Right ventricle myocardium superior (tissue), 1 donor: ENCODE measurements around the gene UCP2. TPM values are rescaled to one million over a fixed set of nuclear protein-coding genes. Genes with fewer than 3 reads are reported as not detected.

Experiments used
- ATAC-seq: fragments of 200-7000 bp; cut with Tn5 transposase; one replicate; pipeline ENCODE4 v1.9.1; 2020; ENCODE audit warnings: mild to moderate bottlenecking; ENCODE audit not compliant: poor library complexity
- DNase-seq: peaks from one replicate; pipeline ENCODE4 v3.0.0-alpha.2; 2020
- intact Hi-C: fragments of 100-400 bp; cut with DNase I; formaldehyde crosslinking; loops from one replicate; pipeline ENCODE4 v1.11.2; 2022
- long read RNA-seq: library from polyadenylated mRNA; unstranded; transcript quantifications from one replicate; pipeline ENCODE4 v2.0.0, GENCODE V29; 2021
- total RNA-seq: library from RNA; stranded (reverse); fragmentation: NEBNext Ultra II Directional; extraction: Animal tissue kit (Norgen Biotek cat#: 25700); gene quantifications from one replicate; pipeline ENCODE4 v1.2.1, GENCODE V29; 2021
- donor health status: DM: no; HTN: yes; CAD: no; lungs with severe emphysema.

The UCP2 gene
- 25.8 TPM for total RNA-seq
- long read RNA-seq, transcript UCP2-201 (8 exons, 2,113 nt), result major isoform, 37 of 39 reads
- long read RNA-seq, partial matches to known transcripts, result 0 of 39 reads
- long read RNA-seq, other reads (novel, unspliced or antisense), result 2 of 39 reads

GRCh38 chr11:73982595-73982989 lies at the start of gene UCP2:
TSS of gene UCP2 (minus strand) at chr11:73982843. CDS start at chr11:73978378, 4,465 bp downstream.
- intact Hi-C loops, result no loop called here
- ATAC-seq (peak; percentile 94), DNase-seq (peak; percentile 94)

GRCh38 chr11:74030723-74031676 lies 48.4 kb upstream of the UCP2 start:
- intact Hi-C loops, result no loop called here
- DNase-seq, result no peak
- peak; percentile 36 for ATAC-seq

- no peak for DNase-seq
- intact Hi-C loops, result loop anchor here (10.0 kb wide), 1 partner anchor 61 kb away; no protein-coding TSS in a partner anchor
- no peak for ATAC-seq
Observed at GRCh38 chr11:74025467-74026166, 43.0 kb upstream of the UCP2 start.

- peak; percentile 86 for DNase-seq
- ATAC-seq, result peak; percentile 39
- intact Hi-C loops, result loop anchor here (10.0 kb wide), 1 partner anchor 60 kb away; no protein-coding TSS in a partner anchor
Observed at GRCh38 chr11:74024261-74025029, 41.8 kb upstream of the UCP2 start.

GRCh38 chr11:74023276-74023675 lies 40.6 kb upstream of the UCP2 start:
- ATAC-seq (no peak), DNase-seq (no peak)
- intact Hi-C loops, result loop anchor here (10.0 kb wide), 1 partner anchor 58 kb away; no protein-coding TSS in a partner anchor

- ATAC-seq (no peak), DNase-seq (no peak)
- intact Hi-C loops, result loop anchor here (10.0 kb wide), 1 partner anchor 58 kb away; no protein-coding TSS in a partner anchor
Observed at GRCh38 chr11:74022546-74022945, 39.9 kb upstream of the UCP2 start.

- ATAC-seq, result no peak
- intact Hi-C loops, result loop anchor here (10.0 kb wide), 1 partner anchor 57 kb away; no protein-coding TSS in a partner anchor
- DNase-seq, result no peak
Observed at GRCh38 chr11:74021998-74022397, 39.4 kb upstream of the UCP2 start.

- DNase-seq (no peak), ATAC-seq (no peak)
- intact Hi-C loops, result loop anchor here (10.0 kb wide), 1 partner anchor 56 kb away; no protein-coding TSS in a partner anchor
Observed at GRCh38 chr11:74020539-74020938, 37.9 kb upstream of the UCP2 start.

- no peak for ATAC-seq
- intact Hi-C loops, result loop anchor here (10.0 kb wide), 1 partner anchor 55 kb away; no protein-coding TSS in a partner anchor
- no peak for DNase-seq
Observed at GRCh38 chr11:74019860-74020259, 37.2 kb upstream of the UCP2 start.

- intact Hi-C loops, result no loop called here
- DNase-seq (no peak), ATAC-seq (peak; percentile 30)
Observed at GRCh38 chr11:74019104-74019738, 36.6 kb upstream of the UCP2 start.

- intact Hi-C loops, result no loop called here
Observed at GRCh38 chr11:74018331-74019005, 35.8 kb upstream of the UCP2 start.

GRCh38 chr11:74017631-74018030 lies 35.0 kb upstream of the UCP2 start:
- DNase-seq (no peak), ATAC-seq (no peak)
- intact Hi-C loops, result no loop called here

More at GRCh38 chr11:74018331-74019005, 35.8 kb upstream of the UCP2 start:
- peak; percentile 94 for ATAC-seq
- DNase-seq, result peak; percentile 95

GRCh38 chr11:74015919-74016684 lies 33.5 kb upstream of the UCP2 start:
- DNase-seq (no peak), ATAC-seq (no peak)
- intact Hi-C loops, result no loop called here

GRCh38 chr11:74014880-74015279 lies 32.2 kb upstream of the UCP2 start:
- peak; percentile 55 for DNase-seq
- intact Hi-C loops, result no loop called here
- ATAC-seq, result no peak

GRCh38 chr11:74013141-74013540 lies 30.5 kb upstream of the UCP2 start:
- no peak for ATAC-seq
- intact Hi-C loops, result no loop called here

GRCh38 chr11:74012074-74012809 lies 29.6 kb upstream of the UCP2 start:
- DNase-seq (no peak), ATAC-seq (no peak)
- intact Hi-C loops, result no loop called here

More at GRCh38 chr11:74013141-74013540, 30.5 kb upstream of the UCP2 start:
- DNase-seq, result no peak
